ENCODE measurements around the gene C5orf34.

DNA sequence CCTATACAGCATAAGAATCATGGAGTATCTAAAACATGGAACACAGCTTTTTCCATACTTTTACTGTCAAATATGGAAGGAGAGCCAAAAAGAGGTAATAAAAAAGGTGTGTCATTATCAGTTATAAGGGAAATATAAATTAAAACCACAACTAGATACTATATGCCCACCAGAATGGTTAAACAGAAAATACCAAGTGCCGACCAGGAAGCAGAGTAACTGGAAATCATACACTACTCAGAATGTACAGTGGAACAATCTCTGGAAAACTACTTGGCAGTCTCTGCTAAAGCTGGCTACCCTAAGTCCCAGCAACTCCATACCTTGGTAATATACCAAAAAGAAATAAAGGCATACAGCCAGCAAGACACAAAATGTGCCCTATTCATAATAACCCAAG, 39.5 kb upstream of the C5orf34 start:
- TF ChIP-seq TCF7L2 (IDR thresholded peaks at IDR 0.05; ENCODE audit: low read depth, low read length) (no peak), NCOA1 (IDR thresholded peaks at IDR 0.05; ENCODE audit: low read depth) (no peak), DMBX1 (CRISPR knock-in tag; IDR thresholded peaks at IDR 0.05; ENCODE audit: borderline replicate concordance) (no peak), ZNF263 (CRISPR knock-in tag; IDR thresholded peaks at IDR 0.05; ENCODE audit: borderline replicate concordance) (no peak), FOXJ3 (CRISPR knock-in tag; IDR thresholded peaks at IDR 0.05) (no peak)
- TF ChIP-seq, protein P1, sequence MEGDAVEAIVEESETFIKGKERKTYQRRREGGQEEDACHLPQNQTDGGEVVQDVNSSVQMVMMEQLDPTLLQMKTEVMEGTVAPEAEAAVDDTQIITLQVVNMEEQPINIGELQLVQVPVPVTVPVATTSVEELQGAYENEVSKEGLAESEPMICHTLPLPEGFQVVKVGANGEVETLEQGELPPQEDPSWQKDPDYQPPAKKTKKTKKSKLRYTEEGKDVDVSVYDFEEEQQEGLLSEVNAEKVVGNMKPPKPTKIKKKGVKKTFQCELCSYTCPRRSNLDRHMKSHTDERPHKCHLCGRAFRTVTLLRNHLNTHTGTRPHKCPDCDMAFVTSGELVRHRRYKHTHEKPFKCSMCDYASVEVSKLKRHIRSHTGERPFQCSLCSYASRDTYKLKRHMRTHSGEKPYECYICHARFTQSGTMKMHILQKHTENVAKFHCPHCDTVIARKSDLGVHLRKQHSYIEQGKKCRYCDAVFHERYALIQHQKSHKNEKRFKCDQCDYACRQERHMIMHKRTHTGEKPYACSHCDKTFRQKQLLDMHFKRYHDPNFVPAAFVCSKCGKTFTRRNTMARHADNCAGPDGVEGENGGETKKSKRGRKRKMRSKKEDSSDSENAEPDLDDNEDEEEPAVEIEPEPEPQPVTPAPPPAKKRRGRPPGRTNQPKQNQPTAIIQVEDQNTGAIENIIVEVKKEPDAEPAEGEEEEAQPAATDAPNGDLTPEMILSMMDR (IDR thresholded peaks at IDR 0.05 in 2 of 3, conservative IDR thresholded peaks at IDR 0.05 in 1 of 3; ENCODE audit: insufficient read depth in 2 of 3, low read depth in 1 of 3, low read length in 3 of 3), result no peak

Measured in K562 (cell line).